ENCODE measurements around the gene SPG11.
"Not testable (repeated sequence)": the region's sequence is repeated elsewhere in the genome, so short reads cannot be mapped to it uniquely, and the experiment has no call there.

Gene SPG11

DNA sequence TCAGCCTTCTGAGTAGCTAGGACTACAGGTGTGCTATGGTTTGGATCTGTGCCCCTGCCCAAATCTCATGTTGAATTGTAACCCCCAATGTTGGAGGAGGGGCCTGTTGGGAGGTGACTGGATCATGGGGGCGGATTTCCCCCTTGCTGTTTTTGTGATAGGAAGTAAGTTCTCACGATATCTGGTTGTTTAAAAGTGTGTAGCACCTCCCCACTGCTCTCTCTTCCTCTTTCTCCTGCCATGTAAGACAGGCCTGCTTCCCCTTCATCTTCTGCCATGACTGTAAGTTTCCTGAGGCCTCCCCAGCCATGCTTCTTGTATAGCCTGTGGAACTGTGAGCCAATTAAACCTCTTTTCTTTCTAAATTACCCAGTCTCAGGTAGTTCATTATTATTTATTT lies 38.2 kb downstream of the SPG11 start:
- not testable (repeated sequence) for DNase-seq

DNA sequence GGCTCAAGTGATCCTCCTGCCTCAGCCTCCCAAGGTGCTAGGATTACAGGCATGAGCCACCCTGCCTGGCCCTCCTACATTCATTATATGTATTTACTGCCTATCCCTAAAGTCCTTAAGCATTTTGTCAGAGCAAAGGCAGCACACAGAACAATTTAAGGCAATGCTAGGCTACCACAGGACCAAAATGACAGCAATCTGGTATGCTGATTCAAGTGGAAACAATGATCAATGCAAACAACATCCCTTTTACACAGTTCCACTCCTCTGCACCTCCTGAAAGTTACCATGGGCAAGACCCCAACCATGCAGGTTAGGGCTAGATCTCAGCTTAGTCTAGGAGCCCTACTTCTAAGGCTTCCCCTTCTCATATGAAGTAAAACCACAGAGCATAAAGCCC lies 40.3 kb downstream of the SPG11 start:
- no peak for DNase-seq

DNA sequence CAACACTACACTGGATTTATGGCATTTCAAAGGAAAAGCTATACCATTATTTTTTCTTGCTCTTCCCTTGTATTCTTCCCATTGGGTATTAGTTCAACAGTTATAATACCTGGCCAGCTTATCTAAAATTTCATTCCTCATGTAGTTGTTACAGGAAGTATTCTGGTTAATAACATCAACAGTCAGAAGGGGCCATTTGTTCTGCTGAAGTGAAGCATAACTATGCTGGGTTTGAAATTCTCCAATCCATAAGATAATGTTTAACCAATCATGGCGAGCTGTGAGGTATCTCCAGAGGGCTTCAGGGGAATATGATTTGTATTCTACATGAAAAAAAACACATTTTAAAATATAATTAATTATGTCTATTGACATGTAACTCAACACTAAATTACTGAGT lies 43.4 kb downstream of the SPG11 start:
- DNase-seq, result no peak

DNA sequence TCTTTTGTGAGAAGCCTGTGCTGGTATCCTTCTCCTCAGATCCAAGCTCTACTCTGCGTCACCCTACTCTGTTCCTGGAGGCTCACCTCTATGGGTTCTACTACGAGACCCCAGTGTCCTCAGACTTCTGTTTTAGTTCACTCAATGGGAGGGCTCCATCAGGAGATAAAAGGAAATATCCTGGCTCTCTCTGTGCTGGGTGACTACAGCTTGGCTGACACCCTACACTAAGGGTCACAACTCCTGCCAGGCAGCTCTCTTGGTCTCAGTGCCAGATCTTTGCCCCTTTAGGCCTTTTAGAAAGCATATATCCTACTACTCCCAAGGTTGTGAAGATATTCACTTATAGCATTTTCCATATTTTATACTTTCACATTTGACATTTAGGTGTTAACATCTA lies 46.5 kb downstream of the SPG11 start:
- DNase-seq, result no peak

DNA sequence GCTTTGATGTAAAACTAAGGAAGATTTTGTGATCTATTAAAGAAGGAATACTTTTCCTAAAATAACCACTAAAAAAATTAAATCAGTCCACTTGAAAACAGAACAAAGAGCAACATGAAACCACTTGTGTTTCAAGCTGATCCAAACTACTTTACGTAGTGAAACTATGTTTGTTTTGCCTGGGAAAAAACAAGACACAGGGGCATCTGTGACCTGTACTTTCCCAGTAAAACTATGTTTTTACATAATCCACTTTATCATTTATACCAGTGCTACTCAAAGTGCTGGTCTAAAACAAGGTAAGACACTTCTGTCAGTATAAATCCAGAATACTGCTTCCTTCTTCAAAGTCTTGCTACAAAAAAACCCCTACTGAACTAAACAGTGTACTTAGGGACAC lies 56.7 kb downstream of the SPG11 start:
- no peak for DNase-seq

DNA sequence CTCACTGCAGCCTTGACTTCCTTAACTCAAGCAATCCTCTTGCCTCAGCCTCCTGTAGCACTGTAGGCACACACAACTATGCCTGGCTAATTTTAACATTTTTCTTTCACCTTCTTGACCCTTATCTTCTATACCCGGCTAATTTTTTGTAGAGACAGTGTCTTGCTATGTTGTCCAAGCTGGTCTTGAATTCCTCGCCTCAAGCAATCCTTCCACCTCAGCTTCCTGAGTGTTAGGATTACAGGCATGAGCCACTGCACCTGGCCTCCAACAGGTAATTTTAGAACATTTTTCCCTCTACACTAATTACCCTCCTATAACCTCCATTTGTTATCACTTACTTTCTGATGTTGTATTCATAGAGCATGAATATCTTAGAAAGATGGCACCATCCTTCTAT lies 60.3 kb downstream of the SPG11 start:
- DNase-seq, result no peak

DNA sequence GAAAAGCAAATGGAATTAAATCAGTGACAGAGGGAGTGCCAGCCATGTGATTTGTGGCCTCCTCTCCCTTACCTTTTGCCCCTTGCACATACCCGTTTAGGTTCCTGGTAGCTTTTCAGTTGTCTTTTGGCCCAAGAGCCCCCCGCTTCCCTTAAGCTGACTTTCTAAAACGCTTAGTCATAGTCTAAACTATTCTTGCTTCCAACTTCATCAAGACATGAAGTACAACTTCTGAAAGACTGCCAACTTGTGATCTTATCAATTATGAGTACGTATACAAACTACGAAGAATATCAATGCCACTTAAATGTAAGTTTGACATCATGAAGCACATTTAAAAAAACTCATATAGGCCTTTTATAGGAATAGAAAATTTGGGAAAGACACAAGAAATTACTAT lies 64.6 kb downstream of the SPG11 start:
- no peak for DNase-seq

DNA sequence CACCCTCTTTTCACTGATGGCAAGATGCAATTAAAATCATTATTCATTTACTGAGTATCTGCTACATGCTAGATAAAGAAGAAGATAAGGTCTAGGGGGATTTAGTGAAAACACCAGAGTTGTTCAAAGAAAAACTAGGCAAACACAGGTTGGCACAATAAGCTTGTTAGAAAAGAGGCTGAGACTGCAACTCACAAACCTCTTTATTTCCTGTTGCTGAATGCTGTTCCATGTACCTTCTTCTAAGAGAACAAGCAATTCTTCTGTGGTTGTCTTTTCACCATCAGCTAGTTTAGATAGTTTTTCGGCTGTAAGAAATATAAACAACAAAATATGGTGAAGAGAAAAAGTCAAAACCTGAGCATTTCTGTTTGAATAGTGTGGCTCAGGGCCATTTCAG lies 65.4 kb downstream of the SPG11 start:
- no peak for DNase-seq

DNA sequence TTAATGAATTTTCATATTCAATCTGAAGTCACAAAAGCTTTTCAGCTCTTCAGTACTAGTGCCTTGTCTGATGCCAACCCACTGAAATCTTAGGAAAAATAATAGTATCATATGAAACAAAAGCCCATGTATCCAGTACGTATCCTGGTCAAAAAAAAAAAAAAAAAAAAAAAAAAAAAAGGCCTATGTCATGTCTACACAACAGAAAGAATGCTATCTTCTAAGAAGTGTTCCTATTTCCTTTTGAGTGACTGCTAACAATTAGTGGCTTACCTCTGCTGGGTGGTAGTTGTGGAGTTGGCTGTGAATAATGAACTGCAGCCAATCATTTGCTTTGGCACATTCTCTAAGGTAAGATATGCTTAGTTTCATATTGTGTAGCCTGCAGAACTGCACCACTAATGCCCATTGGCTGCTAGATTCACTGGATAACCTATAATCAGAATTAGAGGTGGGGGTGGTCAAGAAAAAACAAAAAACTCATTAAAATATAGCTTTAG lies 66.9 kb downstream of the SPG11 start:
- no peak for DNase-seq

DNA sequence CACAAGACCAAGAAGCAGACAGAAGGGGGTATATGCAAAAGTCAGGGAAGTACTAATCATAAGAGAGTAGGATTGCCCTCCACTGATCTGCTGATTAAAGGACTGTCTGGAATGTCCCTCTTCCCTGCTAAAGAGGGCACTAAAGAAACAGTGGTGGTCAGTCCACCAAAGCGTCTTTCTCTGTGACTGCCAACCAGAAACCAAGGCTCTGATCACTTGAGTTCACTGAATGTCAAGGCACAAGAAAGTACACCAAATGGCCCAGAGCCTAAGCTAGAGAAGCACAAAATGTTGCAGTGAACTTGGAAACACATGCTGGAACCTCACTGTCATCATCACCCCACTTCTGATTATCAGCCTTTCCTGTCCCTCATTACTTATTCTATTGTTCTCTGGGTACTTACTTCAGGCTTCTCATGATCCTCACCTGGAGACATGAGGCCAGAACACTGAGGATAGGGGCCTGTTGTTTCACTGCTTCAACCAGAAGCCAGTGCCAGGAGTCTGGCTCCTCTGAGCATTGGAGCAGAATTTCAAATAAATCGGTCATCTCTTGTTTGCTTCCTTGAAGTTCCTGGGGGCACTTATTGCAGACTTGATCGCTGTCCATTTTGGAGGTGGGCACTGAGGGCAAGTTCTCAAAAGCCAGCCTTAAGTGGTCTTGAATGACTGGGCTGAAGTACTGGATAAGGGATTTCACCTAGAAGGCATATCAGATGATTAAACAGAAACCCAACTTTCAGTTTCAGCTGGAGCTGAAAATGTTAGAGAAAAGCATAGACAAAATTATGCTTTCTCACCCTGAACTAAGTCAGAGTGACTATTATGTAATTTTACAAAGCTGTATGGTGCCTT lies 67.6 kb downstream of the SPG11 start:
- no peak for DNase-seq

DNA sequence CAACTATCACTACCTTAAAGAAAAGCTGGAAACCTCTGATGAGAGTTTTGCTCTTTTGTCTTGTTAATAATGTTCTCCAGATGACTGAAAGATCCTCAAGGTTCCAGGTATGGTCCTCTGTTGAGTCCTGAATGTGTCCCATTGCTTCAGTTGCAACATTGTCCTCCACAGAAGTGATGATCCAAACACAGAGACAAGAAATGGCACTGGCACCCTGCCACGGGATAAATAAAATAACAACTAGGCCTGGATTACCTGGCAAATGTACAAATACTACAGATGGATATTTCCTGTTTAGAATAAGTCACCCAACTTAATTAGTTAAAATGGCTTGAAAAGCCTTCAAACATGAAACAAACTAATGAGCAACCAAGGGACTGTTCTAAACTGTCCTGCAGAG lies 68.2 kb downstream of the SPG11 start:
- no peak for DNase-seq

DNA sequence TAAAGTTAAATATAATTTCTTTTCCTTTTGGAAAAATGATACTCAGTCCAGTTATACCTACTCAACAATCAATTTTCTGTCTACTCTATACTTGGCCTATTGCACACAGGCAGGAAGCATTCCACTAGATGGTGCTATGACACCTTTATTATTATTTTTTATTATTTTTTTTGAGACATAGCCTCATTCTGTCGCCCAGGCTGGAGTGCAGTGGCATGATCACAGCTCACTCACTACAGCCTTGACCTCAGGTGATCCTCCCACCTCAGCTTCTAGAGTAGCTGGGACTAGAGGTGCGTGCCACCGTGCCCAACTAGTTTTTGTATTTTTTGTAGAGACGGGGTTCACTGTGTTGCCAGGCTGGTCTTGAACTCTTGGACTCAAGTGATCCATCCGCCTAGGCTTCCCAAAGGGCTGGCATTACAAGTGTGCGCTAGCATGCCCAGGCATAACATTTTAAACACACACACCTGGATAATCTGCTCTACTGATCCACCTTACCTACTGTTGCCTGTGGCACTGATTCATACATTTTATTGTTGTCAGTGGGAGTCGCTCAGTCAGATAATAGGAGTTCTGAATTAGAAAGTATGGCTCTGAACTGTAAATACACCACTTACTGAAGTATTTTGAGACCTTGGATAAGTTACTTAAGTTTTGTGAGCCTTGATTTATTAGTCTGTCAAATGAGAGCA lies 70.3 kb downstream of the SPG11 start:
- DNase-seq, result no peak

DNA sequence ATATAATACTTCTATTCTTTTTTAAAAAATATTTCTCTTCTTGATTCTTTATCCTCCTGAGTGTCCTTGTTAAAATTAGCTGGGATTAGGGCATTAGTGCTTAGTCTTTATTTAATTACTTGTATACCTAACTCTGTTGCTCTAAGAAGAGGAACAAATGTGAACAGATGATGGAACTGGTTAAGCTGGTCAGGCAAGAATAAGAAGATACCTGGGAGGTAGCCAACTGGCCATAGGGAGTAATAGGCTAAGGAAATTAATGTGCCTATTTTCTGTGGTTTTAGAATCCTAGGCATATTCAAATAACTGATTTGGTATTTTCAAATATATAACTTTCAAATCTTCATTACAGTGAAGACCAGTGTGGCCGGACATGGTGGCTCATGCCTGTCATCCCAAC lies 72.1 kb downstream of the SPG11 start:
- DNase-seq, result no peak

DNA sequence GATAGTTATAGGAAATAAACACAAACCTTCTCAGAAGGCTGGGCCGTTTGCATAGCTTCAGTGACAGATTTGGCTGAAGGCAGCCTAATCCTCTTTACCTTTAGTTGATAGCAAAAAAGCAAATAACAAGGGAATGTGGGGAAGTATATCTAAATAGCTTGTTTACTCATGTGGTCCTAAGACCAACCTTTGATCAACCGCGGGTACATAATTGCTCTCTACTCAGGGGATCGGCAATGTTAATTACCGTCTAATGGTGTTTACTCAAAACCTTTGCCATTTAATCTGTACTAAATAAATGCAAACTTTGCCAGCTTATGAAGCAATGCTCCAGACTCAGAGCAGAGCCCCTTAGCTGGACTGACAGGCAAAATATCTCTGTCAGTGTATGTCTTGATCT lies 74.9 kb downstream of the SPG11 start:
- DNase-seq, result no peak

DNA sequence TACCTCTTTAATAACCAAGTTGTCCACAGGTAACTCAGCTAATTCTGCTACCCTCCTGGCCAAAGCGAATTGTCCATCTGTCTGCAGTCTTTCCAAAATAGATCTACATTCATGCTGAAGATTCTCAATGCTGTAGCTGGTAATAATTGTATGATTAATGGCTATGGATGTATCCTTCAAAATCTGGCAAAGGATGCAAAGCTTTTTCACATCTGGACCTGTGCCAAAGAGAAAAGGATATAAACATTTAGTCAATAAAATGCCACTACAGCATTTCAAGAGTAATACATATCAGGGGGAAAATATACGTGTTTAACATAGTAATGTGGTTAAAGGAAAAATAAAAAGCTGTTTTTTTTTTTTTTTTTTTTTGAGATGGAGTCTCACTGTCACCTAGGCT lies 77.8 kb downstream of the SPG11 start:
- no peak for DNase-seq

DNA sequence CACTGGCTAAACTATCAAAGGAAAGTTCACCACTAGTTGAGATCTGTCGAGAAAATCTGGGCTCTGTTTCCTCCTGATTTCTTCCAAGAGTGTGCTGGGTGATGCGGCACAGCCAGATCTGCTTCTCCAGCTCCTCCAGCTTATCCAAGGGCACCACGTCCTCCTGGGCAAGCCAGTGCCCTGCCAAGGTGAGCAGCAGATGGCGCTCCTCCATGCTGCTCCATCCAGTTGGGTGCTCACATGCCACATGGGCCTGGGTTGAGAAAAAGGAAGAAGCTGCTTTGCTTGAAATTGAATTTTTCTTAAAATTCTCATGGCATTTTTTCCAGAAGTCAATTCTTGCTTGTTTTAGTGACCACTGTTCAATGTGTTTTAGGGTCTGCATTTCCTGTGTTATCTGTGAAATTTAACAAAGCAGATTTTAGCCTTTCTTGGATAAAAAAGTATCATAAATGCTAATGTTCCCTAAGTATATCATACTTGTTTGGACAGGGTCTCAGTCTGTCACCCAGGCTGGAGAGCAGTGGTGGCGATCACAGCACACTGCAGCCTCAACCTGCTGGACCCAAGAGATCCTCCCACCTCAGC lies 79.2 kb downstream of the SPG11 start:
- DNase-seq, result no peak

DNA sequence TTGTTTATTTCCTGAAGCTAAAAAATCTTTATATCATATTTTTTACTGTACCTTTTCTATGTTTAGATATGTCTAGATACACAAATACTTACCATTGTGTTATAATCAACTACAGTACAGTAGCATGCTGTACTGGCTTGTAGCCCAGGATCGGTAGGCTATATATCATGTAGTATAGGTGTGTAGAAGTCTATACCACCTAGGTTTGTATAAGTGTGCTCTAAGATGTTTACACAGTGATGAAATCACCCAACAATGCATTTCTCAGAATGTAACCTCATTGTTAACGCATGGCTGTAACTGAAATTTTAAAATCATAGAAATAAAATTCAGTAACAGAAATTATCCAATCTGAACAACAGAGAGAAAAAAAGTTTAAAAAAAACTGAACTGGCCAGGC lies 83.4 kb downstream of the SPG11 start:
- DNase-seq, result no peak

DNA sequence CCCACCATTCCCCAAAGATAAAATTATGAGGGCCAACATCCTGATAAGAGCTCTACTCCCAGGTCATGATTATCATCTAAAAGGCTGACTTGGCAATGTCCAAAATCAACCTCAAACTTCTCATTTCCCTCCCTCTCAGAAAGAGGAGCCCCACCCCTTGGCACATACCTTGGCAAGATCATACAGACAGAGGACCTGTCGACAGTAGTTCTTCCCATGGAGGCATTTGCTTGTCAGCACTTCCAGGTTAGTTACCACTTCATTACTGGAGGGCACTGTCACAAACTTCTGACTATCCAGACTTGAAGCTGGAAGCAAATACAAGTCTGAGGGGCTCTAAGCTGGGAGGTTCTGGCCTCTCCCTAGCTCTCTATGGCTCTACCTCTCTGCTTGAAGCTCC lies 88.7 kb downstream of the SPG11 start:
- DNase-seq, result no peak

DNA sequence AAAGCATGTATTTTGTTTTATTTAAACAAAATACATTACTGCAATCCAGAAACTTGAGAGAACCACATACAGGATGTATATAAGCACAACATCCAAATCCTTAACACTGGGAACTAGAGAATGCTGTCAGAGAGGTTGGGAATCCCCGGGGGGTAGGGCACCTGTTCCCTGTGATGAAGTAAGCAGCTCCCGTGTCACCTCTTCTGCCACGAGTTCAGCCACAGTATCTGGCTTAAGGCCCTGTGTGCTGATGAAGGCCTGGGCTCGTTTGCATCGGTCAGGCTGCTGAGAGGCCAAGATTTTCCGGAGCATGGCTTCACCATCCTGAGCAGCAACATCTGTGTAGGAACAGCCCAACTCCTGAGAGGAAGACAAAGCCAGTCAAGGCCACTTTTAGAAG lies 90.1 kb downstream of the SPG11 start:
- DNase-seq, result no peak

DNA sequence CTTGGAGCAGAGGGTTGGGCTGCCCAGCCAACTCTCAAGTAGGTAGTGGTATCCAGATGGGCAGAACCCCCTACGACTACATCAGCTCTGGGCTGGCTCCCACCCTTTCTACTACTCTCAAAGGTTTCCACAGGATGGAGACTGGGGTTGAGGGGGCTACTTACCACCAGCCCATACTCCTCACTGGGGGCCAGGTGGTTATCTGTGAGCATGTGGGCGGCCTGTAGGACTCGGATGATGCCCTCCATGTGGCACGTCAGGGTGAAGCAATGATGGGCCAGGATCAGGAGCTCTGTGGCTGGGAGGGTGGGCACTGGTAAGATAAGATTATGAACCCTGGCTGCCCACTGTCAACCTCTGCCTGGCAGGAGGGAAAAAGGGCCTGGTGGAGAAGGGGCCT lies 93.1 kb downstream of the SPG11 start:
- DNase-seq, result no peak

DNA sequence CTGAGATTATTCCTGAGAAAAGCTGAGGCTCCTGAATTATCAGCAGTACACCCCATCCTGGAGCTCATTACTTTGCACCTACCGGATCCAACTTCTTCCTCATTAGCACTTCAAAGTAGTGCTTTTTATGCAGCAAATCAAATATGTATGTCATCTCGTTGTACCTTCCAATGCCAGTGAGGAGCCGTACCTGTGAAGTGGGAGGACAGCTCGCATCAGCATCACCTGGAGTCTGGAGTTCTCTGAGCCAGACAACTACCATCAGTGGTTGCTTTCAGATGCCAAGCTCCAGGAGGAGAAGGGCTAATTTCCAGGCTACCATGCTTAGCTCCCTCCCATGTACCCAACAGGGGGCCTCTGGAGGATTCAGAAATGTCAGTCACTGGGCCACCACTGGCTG lies 94.1 kb downstream of the SPG11 start:
- no peak for DNase-seq

DNA sequence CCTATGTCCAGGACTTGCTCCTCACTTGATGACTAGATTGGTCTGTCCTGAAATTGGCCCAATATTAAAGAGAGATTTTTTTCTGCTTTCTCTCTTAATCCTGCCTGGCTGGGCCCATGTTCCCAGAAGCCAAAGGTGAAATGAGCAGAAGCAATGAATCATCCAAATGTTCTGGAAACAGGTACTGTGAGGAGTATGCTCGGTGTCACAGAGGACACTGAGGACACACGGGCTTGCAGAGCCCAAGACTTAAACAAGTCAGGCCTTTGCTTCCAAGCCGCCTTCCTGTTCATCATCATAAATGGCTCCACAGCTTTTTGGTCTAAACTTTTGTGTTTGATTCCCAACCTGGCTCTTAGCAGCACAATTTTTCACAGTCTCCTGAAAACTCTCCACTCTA lies 95.1 kb downstream of the SPG11 start:
- DNase-seq, result no peak

DNA sequence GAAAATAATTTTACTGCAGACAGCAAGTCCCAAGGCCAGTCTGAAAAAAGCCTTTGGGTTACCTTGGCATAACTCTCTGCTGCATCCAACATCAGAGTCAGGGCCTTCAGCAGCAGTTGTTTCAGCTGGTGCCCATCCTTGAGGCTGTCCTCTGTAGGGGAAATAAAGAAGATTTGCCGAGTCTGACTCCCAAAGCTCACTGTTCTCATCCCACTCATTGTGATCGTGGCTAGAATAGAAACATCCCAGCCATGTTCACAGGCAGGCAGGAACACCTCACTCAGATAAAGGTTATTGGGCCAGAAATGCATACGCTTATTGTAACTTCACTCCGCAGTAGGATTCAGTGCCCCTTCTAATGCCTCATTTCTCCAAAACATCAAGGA lies 97.3 kb downstream of the SPG11 start:
- no peak for DNase-seq
